SH-SY5Y (cell line): Measurements from ENCODE around the gene CBLL1.

Experiments used
- GATA2 ChIP-seq: IDR thresholded peaks from 2 replicates; pipeline ENCODE4 v1.6.1; 2011; ENCODE audit warnings: mild to moderate bottlenecking, low read depth, low read length
- GATA3 ChIP-seq: IDR thresholded peaks from 2 replicates; pipeline ENCODE4 v1.6.1; 2011; ENCODE audit warnings: low read depth, mild to moderate bottlenecking, low read length, moderate library complexity

DNA sequence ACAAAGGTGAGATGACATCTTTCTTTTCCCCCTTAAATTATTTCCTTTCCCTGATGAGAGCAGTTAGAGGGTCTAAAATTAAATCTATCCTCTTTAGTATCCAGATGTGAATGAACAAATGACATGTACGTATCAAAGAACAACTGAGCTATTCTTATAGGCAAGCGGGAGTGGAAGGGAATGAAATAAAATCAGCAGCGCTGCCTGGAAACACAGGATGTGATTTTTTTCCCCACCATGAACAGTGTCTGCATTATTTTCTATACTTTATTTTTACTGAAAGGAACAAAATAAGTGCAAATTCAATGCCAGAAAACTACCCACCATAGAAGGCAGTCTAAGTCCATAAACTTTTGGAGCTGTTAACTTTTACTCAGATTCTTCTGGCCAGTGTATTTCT, 42.8 kb upstream of the CBLL1 start:
- TF ChIP-seq GATA2 = no peak
- TF ChIP-seq GATA3 = no peak
